RWPE2 (cell line): Measurements from ENCODE around the gene PKN1.

Experiments used
- ATAC-seq: fragments of 200-7000 bp; cut with Tn5 transposase; 3 replicates; pipeline ENCODE4 v1.9.1; 2021; ENCODE audit warnings: low read depth
- DNase-seq: peaks from one replicate; pipeline ENCODE4 v3.0.0-alpha.2; 2020; ENCODE audit warnings: low spot score
- H3K27ac ChIP-seq: fragments of 450-650 bp; 2 replicates; pipeline ENCODE4 v1.5.1; 2017; ENCODE audit warnings: mild to moderate bottlenecking; ENCODE audit not compliant: poor library complexity, severe bottlenecking
- H3K27me3 ChIP-seq: fragments of 250-450 bp; sonication (Bioruptor Pico); 2 replicates; pipeline ENCODE4 v1.5.1; 2021; ENCODE audit warnings: mild to moderate bottlenecking, moderate library complexity; ENCODE audit not compliant: insufficient read depth, poor library complexity, severe bottlenecking
- H3K36me3 ChIP-seq: fragments of 250-450 bp; sonication (Bioruptor Pico); 2 replicates; pipeline ENCODE4 v1.5.1; 2020; ENCODE audit warnings: low read depth, mild to moderate bottlenecking, moderate library complexity
- H3K4me1 ChIP-seq: fragments of 250-450 bp; sonication (Bioruptor Pico); 2 replicates; pipeline ENCODE4 v1.5.1; 2021; ENCODE audit warnings: mild to moderate bottlenecking, moderate library complexity; ENCODE audit not compliant: insufficient read depth, poor library complexity, severe bottlenecking
- H3K4me3 ChIP-seq: fragments of 250-450 bp; sonication (Bioruptor Pico); 2 replicates; pipeline ENCODE4 v1.5.1; 2021; ENCODE audit warnings: mild to moderate bottlenecking, moderate library complexity; ENCODE audit not compliant: severe bottlenecking
- H3K9me3 ChIP-seq: fragments of 250-450 bp; sonication (Bioruptor Pico); 2 replicates; pipeline ENCODE4 v1.5.1; 2021; ENCODE audit warnings: mild to moderate bottlenecking, moderate library complexity; ENCODE audit not compliant: severe bottlenecking
- TF ChIP-seq, protein P1 (sequence below): fragments of 450-650 bp; IDR thresholded peaks from one replicate; pipeline ENCODE4 v1.5.1; 2017; ENCODE audit warnings: mild to moderate bottlenecking, moderate library complexity; ENCODE audit not compliant: poor library complexity, severe bottlenecking

PKN1 gene

DNA sequence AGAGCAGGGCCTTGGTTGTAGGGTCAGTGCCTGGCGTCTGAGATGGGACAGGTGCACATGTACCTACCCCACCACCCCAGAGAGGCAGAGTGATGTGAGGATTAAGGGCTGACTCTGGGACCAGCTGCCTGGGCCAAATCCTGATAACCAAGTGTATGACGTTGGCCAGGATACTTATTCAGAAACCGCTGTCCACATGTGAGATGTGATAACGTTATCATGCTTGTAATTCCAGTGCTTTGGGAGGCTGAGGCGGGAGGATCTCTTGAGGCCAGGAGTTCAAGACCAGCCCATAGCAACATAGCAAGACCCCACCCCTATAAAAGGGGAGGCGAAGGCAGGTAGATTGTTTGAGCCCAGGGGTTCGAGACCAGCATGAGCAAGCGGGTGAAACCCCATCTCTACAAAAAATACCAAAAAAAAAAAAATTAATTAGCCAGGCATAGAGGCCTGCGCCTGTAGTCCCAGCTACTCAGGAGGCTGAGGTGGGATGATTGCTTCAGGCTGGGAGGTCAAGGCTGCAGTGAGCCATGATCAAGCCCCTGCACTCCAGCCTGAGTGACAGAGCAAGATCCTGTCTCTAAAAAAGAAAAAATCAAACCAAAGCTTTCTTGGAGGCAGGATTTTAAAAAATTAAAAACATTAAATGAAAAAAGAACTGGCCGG, 41.8 kb upstream of the PKN1 start:
- TF ChIP-seq, protein P1, sequence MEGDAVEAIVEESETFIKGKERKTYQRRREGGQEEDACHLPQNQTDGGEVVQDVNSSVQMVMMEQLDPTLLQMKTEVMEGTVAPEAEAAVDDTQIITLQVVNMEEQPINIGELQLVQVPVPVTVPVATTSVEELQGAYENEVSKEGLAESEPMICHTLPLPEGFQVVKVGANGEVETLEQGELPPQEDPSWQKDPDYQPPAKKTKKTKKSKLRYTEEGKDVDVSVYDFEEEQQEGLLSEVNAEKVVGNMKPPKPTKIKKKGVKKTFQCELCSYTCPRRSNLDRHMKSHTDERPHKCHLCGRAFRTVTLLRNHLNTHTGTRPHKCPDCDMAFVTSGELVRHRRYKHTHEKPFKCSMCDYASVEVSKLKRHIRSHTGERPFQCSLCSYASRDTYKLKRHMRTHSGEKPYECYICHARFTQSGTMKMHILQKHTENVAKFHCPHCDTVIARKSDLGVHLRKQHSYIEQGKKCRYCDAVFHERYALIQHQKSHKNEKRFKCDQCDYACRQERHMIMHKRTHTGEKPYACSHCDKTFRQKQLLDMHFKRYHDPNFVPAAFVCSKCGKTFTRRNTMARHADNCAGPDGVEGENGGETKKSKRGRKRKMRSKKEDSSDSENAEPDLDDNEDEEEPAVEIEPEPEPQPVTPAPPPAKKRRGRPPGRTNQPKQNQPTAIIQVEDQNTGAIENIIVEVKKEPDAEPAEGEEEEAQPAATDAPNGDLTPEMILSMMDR: no peak
- no peak overlapping the region for H3K27ac ChIP-seq
- H3K27me3 ChIP-seq: no peaks in the 10 kb centered on the region
- DNase-seq (no peak), ATAC-seq (no peak)
- peaks cover 3% of the 10 kb centered on the region; the same call in 1 of the 2 replicates for H3K36me3 ChIP-seq
- no peaks in the 10 kb centered on the region for H3K9me3 ChIP-seq
- H3K4me3 ChIP-seq: no peak overlapping the region
- H3K4me1 ChIP-seq: no peaks in the 10 kb centered on the region

DNA sequence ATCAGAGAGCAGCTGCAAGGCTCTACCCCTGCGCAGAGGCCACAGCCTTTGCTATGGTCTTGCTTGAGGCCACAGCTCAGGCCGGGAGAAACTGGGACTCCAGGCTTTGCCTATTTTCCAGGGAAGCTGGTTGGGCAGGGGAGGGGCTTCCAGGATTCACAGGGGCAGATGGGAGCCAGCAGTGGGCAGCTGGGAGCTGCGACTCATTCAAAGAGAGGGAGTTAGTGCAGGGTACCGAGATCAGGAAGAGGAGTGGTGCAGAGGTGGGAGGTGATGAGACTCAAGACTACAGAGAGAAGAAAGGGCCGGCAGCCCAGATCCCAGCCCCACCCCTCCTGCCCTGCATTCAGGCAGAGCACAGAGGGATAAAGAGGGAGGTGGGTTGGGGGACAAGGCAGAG, 39.8 kb upstream of the PKN1 start:
- no peak for ATAC-seq
- TF ChIP-seq, protein P1: no peak
- no peaks in the 10 kb centered on the region for H3K27me3 ChIP-seq
- H3K36me3 ChIP-seq: peaks cover 3% of the 10 kb centered on the region; the same call in 1 of the 2 replicates
- no peaks in the 10 kb centered on the region for H3K9me3 ChIP-seq
- no peak overlapping the region for H3K4me3 ChIP-seq
- no peaks in the 10 kb centered on the region for H3K4me1 ChIP-seq
- no peak for DNase-seq
- no peak overlapping the region for H3K27ac ChIP-seq

DNA sequence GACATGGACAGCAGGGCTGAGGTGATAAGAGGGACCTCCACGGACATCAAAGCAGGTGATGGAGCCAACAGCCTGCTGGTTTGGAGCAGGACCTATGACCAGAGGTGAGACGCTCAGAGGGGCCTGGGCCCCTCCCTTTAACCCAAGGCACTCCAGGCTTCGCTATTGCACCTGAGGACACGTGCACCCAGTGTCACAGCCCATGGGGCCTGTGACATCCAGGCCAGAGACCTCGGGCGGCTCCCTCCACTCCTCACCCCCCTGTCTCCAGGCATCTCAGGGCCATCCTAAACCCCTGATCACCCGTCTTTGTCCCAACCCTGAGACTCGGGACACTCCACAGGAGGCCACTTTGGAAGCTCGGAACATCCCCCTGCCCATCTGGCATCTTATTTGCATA, 38.9 kb upstream of the PKN1 start:
- no peaks in the 10 kb centered on the region for H3K4me1 ChIP-seq
- TF ChIP-seq, protein P1: no peak
- DNase-seq (no peak), ATAC-seq (no peak)
- no peaks in the 10 kb centered on the region for H3K27me3 ChIP-seq
- H3K9me3 ChIP-seq: no peaks in the 10 kb centered on the region
- peaks cover 3% of the 10 kb centered on the region; the same call in 1 of the 2 replicates for H3K36me3 ChIP-seq
- H3K4me3 ChIP-seq: no peak overlapping the region
- no peak overlapping the region for H3K27ac ChIP-seq

DNA sequence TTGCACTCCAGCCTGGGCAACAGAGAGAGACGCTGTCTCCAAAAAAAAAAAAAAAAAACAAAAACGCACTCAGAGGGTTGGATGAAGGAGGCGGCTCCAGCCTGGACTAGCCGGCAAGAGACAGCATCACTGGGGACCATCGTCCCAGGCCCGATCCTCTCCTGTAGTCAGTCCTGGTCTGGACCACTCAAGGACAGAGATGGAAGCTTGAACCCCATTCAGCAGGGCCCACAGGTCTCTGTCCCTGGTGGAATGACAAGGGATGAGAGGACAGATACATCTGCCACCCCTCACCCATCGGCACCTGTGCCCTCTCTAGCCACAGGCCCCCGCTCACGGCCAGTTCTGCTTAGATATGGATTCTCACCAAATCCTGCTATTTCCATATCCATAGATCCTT, 37.8 kb upstream of the PKN1 start:
- no peak overlapping the region for H3K27ac ChIP-seq
- no peak for ATAC-seq

More for the DNA sequence above, 37.8 kb upstream of the PKN1 start:
- Histone ChIP-seq H3K27me3 (no peaks in the 10 kb centered on the region), H3K4me3 (no peak overlapping the region), H3K4me1 (no peaks in the 10 kb centered on the region), H3K9me3 (no peaks in the 10 kb centered on the region), H3K36me3 (peaks cover 4% of the 10 kb centered on the region; the same call in 1 of the 2 replicates)
- TF ChIP-seq, protein P1: no peak
- no peak for DNase-seq
